DND-41 (cell line): ENCODE measurements around the gene ENGASE.

Source experiments
- ATAC-seq: fragments of 200-7000 bp; cut with Tn5 transposase; 3 replicates; pipeline ENCODE4 v1.9.1; 2021; ENCODE audit warnings: low read depth; ENCODE audit not compliant: insufficient read depth
- DNase-seq: peaks from one replicate; pipeline ENCODE4 v3.0.0-alpha.2; 2020
- H2AFZ ChIP-seq: 2 replicates; pipeline ENCODE4 v1.6.0; 2012; ENCODE audit warnings: low read depth, low read length
- H3K27ac ChIP-seq: 2 replicates; pipeline ENCODE4 v1.5.1; 2012; ENCODE audit warnings: low read length, inconsistent platforms
- H3K27me3 ChIP-seq: fragments of 200-600 bp; sonication (generic); 2 replicates; pipeline ENCODE4 v1.6.0; 2012; ENCODE audit warnings: low read length, mild to moderate bottlenecking, inconsistent platforms; ENCODE audit not compliant: insufficient read depth, poor library complexity
- H3K36me3 ChIP-seq: 2 replicates; pipeline ENCODE4 v1.5.1; 2012; ENCODE audit warnings: low read length, inconsistent platforms; ENCODE audit not compliant: insufficient read depth
- H3K4me1 ChIP-seq: 2 replicates; pipeline ENCODE4 v1.5.1; 2012; ENCODE audit warnings: mild to moderate bottlenecking, low read length; ENCODE audit not compliant: insufficient read depth
- H3K4me2 ChIP-seq: 2 replicates; pipeline ENCODE4 v1.6.0; 2012; ENCODE audit warnings: mild to moderate bottlenecking, moderate library complexity, low read length, inconsistent platforms; ENCODE audit not compliant: insufficient read depth
- H3K4me3 ChIP-seq, 2 experiments: fragments of 200-600 bp in 1 of 2; shearing (Covaris generic) in 1 of 2; 2 replicates each; pipeline ENCODE4 v1.5.1; 2012 to 2016; ENCODE audit warnings: inconsistent platforms in 2 of 2, low read length in 2 of 2, mild to moderate bottlenecking in 2 of 2, low read depth in 1 of 2, moderate library complexity in 1 of 2
- H3K79me2 ChIP-seq: 2 replicates; pipeline ENCODE4 v1.6.0; 2012; ENCODE audit warnings: low read length, inconsistent platforms; ENCODE audit not compliant: insufficient read depth
- H3K9ac ChIP-seq: 2 replicates; pipeline ENCODE4 v1.6.0; 2012; ENCODE audit warnings: low read depth, mild to moderate bottlenecking, inconsistent platforms, low read length, moderate library complexity
- H3K9me3 ChIP-seq: 2 replicates; pipeline ENCODE4 v1.5.1; 2012; ENCODE audit warnings: low read length, moderate library complexity, mild to moderate bottlenecking, inconsistent platforms; ENCODE audit not compliant: insufficient read depth, severe bottlenecking
- H4K20me1 ChIP-seq: 2 replicates; pipeline ENCODE4 v1.6.0; 2012; ENCODE audit warnings: low read length; ENCODE audit not compliant: insufficient read depth
- EZH2 ChIP-seq: IDR thresholded peaks from 3 replicates; pipeline ENCODE4 v1.6.1; 2012; ENCODE audit warnings: borderline replicate concordance, low read depth, mild to moderate bottlenecking, moderate library complexity, low read length, inconsistent platforms; ENCODE audit not compliant: severe bottlenecking
- TF ChIP-seq, protein P1 (sequence below): IDR thresholded peaks from 2 replicates; pipeline ENCODE4 v1.5.1; 2012; ENCODE audit warnings: borderline replicate concordance, low read length, moderate library complexity, mild to moderate bottlenecking; ENCODE audit not compliant: poor library complexity, severe bottlenecking; ENCODE audit errors: extremely low read depth

The ENGASE gene, protein sequence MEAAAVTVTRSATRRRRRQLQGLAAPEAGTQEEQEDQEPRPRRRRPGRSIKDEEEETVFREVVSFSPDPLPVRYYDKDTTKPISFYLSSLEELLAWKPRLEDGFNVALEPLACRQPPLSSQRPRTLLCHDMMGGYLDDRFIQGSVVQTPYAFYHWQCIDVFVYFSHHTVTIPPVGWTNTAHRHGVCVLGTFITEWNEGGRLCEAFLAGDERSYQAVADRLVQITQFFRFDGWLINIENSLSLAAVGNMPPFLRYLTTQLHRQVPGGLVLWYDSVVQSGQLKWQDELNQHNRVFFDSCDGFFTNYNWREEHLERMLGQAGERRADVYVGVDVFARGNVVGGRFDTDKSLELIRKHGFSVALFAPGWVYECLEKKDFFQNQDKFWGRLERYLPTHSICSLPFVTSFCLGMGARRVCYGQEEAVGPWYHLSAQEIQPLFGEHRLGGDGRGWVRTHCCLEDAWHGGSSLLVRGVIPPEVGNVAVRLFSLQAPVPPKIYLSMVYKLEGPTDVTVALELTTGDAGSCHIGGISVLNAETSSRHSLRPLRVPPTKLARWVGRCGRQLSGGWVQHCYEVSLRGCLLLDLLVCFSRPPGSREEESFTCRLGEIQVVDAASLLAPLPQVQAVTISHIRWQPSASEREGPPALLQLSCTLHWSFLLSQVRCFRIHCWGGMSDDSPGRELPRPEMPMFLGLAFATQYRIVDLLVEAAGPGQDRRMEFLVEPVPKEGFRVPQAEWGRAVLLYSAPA

GRCh38 chr17:79074649-79075445 is at the start of gene ENGASE:
Gene ENGASE, plus strand, starts transcription at chr17:79074824. Its CDS starts 121 bp downstream, at chr17:79074945.
- Histone ChIP-seq H3K4me1 (peaks cover 24% of the 10 kb centered on the region), H3K4me3 (peak within 1 kb of the TSS; percentile 32 to 62; a peak in 3 of 4 replicates), H3K27ac (peak within 1 kb of the TSS; percentile 35; the same call in 1 of the 2 replicates), H3K9ac (peak within 1 kb of the TSS; percentile 70), H2AFZ (peak within 1 kb of the TSS; percentile 88), H3K9me3 (no peaks in the 10 kb centered on the region), H3K36me3 (peaks cover 16% of the 10 kb centered on the region), H3K4me2 (peak within 1 kb of the TSS; percentile 73), H4K20me1 (no peaks in the 10 kb centered on the region; the same call in 1 of the 2 replicates), H3K27me3 (no peaks in the 10 kb centered on the region), H3K79me2 (no peaks in the 10 kb centered on the region)
- DNase-seq (peak; percentile 90), ATAC-seq (peak; percentile 97)
- TF ChIP-seq, protein P1, sequence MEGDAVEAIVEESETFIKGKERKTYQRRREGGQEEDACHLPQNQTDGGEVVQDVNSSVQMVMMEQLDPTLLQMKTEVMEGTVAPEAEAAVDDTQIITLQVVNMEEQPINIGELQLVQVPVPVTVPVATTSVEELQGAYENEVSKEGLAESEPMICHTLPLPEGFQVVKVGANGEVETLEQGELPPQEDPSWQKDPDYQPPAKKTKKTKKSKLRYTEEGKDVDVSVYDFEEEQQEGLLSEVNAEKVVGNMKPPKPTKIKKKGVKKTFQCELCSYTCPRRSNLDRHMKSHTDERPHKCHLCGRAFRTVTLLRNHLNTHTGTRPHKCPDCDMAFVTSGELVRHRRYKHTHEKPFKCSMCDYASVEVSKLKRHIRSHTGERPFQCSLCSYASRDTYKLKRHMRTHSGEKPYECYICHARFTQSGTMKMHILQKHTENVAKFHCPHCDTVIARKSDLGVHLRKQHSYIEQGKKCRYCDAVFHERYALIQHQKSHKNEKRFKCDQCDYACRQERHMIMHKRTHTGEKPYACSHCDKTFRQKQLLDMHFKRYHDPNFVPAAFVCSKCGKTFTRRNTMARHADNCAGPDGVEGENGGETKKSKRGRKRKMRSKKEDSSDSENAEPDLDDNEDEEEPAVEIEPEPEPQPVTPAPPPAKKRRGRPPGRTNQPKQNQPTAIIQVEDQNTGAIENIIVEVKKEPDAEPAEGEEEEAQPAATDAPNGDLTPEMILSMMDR, result no peak

GRCh38 chr17:79024901-79025737 is 49.5 kb upstream of the ENGASE start:
- Histone ChIP-seq H3K4me2 (peak overlapping the region; percentile 86), H4K20me1 (peaks cover 13% of the 10 kb centered on the region), H3K27me3 (peaks cover 18% of the 10 kb centered on the region), H3K9me3 (no peaks in the 10 kb centered on the region), H2AFZ (no peak overlapping the region), H3K36me3 (no peaks in the 10 kb centered on the region), H3K9ac (peak overlapping the region; percentile 50; the same call in 1 of the 2 replicates), H3K79me2 (no peaks in the 10 kb centered on the region), H3K4me1 (peaks cover 22% of the 10 kb centered on the region), H3K4me3 (peak overlapping the region in 1 of 2 experiments; percentile 57; a peak in 3 of 4 replicates), H3K27ac (no peak overlapping the region)
- ATAC-seq (no peak), DNase-seq (no peak)
- TF ChIP-seq EZH2, result no peak
- TF ChIP-seq, protein P1, result no peak
